HG03064 (cell line): Measurements from ENCODE around the gene ARRB2.
"Not testable (repeated sequence)": the region's sequence is repeated elsewhere in the genome, so short reads cannot be mapped to it uniquely, and the experiment has no call there.

Source experiments
- ATAC-seq: cut with Tn5 transposase; IDR thresholded peaks from one replicate; pipeline ENCODE4 v1.9.1; 2021; ENCODE audit warnings: low read depth; ENCODE audit not compliant: unreplicated experiment

The ARRB2 gene

DNA sequence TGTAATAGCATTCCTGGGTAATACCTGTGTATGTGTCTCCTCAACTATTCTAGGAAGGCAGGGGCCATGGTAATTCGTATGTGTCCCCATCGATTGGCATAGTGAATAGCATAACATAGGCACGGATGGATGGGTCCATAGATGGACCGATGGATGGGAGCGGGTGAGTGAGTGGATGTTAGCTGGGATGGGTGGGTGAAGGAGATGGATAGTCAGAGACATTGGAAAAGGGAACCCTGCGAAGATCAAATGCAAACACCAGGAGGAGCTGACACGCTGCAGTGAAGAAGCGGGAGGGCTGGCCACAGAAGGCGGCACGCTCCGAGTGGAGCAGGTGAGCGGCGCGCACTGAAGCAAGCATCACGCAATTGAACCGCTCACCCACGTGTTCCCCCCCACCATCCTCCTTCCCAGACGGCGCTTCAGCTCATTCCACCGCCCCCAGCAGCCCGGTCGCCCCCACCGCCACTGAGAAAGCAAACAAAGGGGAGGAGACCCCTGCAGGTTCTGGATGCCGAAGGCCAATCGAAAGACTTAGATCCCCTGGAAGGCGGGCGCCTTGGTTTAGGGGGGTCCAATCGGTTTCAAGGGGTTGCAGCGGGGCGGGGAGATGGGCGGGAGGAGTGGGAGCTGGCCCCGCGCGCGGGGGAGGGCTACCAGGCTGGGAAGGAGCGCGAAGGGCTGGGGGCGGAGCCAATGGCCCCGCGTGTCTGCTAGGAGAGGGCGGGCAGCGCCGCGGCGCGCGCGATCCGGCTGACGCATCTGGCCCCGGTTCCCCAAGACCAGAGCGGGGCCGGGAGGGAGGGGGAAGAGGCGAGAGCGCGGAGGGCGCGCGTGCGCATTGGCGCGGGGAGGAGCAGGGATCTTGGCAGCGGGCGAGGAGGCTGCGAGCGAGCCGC lies at the start of gene ARRB2:
Gene ARRB2 (plus strand): TSS at position 839 of the 899 bp plus-strand sequence. CDS start 90 bp downstream, outside the sequence.
- peak; percentile 65 for ATAC-seq

DNA sequence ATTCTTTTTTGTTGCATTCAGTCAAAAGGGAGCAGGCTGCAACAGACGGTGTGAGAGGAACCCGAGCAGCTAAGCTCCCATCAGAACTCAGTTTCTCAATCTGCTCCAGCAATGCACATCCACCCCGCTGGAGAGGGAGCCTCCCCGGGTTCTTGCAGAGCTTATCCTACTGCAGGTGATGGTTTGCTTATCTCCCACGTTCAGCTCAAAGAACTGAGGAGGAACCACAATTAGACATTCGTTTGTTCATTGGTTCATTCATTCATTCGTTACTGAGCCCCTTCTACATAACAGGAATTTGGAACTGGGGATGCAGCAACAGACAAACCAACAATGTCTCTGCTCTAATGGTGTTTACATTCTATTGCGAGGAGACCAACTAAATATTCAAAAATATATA lies 46.7 kb upstream of the ARRB2 start:
- no peak for ATAC-seq

DNA sequence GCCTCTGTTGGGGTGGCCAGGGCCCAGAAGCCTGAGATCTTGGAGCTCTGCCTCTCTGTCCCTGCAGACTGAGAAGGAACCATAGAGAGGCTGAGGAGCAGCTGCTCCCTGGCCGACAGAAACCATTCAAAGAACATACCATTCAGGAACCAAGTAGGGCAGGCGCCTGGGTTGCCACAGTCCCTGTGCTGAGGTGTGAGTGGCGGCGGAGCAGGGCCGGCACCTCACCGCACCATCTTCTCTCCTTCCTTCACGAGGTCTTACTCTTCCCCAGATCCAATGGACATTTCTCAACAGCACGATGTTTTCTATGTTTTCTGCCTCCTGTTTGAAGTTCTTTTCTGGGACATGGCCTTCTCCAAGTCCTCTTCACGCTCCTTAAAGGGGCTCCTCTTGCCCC lies 46.2 kb upstream of the ARRB2 start:
- ATAC-seq, result no peak

DNA sequence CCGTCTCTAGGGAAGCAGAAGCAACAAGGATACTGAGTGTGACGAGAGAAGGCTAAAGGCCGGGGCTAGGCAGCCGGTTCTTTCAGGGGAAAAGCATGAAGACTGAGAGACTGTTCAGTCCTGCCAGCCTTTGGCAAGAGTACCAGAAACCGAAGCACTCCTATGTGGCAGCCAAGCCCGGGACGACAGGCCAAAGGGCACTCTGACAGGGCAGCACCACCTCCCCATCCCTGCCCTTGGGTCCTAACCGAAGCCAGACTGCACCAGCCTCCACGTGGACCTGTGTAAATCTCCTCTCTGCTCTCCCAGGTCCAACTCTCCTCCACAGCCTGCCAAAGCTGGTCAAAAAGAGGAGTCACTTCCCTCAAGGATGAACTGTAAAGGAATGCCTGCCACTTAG lies 45.4 kb upstream of the ARRB2 start:
- no peak for ATAC-seq

DNA sequence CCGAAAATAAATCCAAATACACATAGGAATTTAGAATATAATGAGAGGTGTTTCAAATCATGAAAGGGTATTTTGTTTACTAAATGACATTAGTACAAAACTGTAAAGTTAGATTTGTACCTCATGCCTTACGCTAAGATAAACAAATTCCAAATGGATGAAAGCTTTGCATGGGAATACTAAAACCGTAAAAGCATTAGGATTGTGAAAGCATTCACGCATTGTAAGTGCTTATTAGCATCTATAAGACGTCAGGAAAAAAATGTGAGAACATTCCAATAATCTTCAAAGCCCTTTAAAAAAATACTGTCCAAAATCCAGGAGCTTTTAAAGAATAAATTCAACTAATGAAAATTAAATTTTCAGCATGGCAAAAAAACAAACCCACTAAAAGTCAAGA lies 44.1 kb upstream of the ARRB2 start:
- ATAC-seq, result no peak

DNA sequence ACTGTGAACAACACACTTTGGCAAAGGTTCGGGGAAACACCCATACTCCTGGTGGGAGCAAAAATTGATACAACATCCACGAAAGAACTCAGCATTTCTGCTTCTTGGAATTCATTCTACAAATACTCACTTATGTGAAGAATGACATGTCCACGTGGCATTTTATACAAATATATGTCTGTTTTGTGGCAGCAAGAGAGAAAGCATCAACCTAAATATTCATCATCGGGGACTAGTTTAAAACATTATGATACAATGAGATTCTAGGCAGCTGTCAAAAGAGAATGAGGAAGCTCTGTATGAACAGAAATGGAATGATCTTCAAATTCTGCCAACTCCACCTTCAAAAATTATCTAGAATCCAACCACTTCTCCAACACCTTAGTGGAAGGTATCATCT lies 43.3 kb upstream of the ARRB2 start:
- no peak for ATAC-seq

DNA sequence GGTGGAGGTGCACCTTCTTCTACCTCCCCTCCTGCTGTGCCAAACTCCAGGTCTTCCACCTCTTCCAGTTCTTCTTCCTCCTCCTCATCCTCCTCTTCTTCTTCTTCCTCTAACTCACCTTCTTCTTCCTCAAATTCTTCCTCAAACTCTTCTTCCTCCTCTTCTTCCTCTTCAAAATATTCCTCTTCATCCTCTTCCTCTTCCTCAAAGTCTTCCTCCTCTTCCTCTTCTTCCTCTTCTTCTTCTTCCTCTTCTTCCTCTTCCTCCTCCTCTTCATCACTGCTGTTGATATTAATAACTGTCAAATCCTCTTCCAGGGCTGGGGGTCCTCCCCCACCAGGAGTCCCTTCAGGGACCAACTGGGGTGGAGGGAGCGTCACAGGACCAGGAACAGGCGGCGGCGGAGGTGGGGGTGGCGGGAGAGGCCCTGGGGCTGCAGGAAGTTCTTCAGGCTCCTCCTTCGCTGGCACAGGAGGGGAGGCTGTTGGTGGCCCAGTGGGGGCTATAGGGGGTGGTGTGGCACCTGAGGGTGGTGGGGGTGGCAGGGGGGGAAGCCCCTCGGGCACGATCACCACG lies 38.3 kb upstream of the ARRB2 start:
- ATAC-seq, result no peak

DNA sequence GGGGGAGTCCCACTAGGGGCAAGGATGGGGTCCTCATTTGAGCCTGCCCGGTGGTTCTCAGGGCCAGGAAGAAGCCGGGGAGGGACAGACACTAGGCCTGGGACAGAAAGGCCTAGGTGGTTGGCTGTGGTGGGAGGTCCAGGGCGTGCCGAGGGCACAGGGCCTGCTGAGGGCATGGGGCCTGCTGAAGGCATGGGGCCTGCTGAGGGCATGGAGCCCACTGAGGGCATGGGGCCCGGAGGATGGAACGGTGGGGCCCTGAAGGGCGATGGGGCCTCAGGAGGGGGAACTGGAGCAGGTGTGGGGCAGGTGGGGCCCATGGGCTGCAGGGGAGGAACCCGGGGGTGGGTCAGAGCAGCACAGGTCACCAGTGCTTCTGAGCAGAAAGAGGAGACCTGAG lies 37.7 kb upstream of the ARRB2 start:
- no peak for ATAC-seq

DNA sequence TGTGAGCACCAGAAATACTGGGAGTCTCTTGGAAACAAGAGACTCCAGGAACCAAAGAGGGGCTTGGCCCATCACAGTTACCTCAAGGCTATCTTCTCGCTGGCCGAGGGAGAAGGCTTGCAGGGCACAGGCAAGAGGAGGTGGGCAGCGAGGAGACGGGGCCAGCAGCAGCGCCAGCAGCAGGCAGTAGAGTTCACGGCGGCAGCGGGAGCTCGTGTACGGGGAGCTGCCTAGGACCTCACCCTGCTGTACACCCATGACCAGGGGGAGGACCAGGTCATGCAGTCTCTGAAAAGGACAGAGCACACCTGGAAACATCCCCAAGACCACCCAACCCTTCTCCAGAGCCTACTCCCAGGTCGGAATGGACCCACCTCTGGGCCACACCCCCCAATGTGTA lies 37.3 kb upstream of the ARRB2 start:
- ATAC-seq, result no peak

DNA sequence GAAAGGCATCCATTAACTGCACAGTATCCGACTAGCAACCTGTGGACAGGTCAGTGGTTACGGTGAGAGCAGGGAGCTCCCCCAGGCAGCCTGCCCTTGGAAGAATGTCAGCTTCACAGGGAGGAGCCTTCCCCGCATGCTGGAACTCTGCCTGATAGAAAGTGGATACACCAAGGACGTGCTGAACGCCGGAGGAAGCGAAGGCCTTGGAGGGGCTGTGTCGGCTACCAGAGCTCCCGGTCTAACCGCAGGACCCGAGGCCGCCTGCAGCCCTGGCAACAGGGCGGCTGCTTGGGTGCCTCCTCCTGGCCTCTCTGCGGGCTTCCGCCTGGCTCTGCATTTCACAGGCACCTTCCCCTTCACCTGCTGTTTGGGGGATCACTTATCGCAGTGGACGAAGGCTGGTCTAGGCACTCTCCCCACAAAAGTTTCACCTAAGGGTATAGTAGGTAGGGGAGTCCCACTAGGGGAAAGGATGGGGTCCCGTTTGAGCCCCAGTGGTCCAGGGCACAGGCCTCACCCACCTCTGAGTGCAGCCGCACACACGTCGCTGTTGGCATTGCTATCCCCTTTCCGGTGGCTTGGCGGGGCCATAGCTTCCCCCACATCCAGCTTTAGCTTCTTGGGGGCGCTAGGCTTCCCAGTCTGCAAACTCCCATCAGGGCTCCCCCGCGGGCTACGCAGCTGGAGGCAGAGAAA lies 36.3 kb upstream of the ARRB2 start:
- no peak for ATAC-seq

DNA sequence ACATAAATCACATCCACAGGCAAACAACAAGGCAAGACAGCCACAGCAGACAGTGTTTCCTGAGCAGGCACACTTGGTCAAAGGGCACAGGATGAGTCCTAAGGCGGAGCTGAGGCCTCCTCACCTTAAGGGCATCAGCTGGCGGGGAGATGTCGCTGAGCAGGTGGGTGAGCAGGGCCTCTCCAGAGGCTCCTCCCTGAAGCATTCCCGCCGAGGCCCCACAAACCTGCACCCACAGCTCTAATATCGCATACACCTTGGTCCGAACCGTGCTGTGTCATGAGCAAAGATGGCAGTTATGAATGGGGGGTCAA lies 35.8 kb upstream of the ARRB2 start:
- ATAC-seq, result no peak

DNA sequence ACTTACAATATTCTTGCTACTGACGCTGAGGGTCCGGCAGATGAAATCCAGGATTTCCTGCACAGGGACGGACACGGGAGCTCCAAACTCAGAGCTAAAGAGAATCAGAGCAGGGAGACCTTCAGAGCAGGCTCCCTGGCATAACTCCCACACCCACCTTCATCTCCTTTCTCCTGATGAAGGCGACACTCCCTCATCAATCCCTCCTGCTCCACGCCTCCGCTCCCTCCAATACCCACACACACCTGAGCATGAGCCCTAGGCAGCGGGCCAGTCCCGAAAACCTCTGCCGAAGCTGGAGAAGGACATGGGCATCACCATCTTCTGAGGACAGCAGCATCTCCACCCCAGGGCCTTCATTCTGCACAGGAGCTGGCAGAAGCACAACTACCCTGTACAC lies 34.6 kb upstream of the ARRB2 start:
- no peak for ATAC-seq

DNA sequence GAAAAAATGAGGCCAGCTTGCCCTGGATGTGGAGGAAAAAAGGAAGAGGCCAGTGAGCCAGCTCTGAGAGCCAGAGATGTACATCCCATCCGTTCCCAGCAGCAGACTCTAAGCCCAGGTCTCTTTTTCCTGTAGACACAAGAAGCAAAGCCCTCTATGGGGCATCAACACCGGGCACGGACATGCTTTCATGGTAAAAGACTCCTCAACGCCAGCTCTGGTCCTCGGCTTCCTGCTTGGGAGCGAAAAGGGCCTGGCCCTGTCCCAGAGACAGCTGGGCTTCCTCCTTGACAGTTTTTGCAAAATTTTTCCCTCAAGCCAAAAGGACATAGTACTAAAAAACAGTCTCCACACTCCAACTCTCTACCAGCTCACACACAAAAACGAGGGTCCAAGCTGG lies 33.6 kb upstream of the ARRB2 start:
- no peak for ATAC-seq

DNA sequence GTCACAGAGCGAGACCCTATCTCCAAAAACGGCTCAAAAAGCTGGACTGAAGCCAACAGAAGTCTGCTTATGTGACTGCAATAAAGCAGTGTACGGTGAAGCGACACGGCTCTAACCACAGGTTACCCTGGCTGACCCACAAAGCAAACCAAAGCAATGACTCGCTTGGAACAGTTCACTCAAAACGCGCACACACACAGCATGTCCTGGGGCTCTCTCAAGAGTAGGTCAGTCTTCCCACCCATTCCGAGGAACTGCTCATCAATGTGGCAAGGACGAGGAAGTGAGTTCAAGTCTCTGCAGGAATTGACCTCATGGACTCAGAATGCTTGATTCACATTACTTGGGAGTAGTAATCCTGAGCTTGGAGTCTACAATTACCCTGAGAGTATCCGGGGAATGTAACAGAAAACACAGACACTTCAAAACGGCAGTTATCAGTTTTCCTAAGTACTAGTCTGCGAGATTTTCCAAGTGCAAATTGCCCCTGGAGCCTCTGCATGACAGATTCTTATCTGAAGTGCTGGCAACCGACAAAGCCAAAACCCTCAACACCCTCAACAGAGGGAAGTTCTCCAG lies 31.9 kb upstream of the ARRB2 start:
- ATAC-seq, result no peak

DNA sequence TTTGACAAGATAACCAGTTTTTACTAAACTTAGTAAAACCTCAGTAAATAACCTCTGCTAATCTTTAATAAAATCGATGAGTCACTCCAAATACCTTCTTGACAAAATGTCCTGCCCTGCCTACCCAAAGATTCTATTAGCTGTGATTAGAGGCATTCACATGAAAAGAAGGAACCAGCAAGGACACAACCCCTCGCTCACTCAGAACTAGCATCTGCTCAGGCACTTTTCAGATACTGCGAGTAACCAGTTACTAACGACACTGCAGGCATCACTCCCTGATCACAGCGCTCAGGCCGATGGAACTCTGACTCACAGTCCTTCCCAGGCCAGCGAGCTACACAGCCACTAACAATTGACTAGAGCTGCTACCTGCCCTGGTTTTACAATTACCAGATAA lies 30.8 kb upstream of the ARRB2 start:
- ATAC-seq, result no peak

DNA sequence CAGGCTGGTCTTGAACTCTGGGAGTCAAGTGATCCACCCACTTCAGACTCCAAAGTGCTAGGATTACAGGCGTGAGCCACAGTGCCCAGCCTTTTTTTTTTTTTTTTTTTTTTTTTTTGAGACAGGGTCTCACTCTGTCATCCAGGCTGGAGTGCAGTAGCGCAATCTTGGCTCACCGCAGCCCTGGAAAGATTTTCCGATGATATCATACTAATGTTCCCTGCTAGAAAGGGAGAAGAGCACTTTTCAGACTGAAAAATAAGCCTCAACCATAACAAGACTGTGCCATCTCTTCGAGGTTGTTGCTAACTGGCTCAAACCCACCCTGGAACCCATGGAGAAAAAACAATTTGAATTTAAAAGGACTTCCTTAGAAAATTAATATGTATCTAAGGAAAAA lies 26.7 kb upstream of the ARRB2 start:
- ATAC-seq, result not testable (repeated sequence)

DNA sequence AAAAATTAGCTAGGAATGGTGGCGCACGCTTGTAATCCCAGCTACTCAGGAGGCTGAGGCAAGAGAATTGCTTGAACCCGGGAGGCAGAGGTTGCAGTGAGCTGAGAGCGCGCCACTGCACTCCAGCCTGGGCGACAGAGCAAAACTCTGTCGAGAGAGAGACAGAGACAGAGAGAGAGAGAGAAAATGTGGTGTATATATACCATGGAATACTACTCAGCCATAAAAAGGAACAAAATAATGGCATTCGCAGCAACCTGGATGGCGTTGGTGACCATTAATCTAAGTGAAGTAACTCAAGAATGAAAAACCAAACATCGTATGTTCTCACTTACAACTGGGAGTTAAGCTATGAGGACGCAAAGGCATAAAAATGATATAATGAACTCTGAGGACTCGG lies 20.6 kb upstream of the ARRB2 start:
- ATAC-seq, result not testable (repeated sequence)

DNA sequence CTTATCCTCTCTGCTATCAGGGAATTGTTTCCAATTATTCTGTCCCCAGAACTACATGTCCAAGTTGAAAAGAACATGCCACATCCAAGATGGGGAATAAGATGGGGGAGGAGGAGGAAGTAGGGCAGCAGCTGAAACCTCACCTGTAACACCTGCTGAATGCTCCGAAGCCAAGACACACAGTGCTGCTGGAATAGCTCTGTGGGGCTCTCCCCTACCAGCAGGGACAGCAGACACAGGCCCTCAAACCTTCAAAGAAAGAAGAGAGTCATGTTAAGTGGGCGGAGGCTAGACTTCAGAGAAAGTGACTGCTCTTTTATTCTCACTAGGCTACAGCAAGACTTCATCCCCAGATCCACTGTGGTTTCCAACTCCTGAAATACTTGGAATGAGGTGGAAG lies 19.7 kb upstream of the ARRB2 start:
- no peak for ATAC-seq

DNA sequence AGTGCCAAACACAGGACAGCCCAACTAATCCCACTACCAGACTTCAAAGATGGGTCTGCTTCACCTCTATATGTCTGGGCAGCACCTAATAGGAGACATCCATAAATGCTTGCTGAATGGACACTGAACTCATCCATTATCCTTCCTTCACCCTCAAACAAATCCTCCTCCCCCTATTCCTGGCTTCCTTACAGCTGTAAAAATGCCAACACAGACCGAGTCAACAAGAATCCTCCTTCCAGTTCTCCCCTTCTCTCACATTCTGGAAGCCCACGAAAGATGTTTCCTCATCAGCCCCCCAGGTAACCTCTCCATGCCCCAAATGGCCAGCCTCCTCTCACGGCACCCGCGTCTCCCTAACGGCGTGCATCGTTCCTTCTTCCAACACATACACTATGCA lies 18.7 kb upstream of the ARRB2 start:
- no peak for ATAC-seq

DNA sequence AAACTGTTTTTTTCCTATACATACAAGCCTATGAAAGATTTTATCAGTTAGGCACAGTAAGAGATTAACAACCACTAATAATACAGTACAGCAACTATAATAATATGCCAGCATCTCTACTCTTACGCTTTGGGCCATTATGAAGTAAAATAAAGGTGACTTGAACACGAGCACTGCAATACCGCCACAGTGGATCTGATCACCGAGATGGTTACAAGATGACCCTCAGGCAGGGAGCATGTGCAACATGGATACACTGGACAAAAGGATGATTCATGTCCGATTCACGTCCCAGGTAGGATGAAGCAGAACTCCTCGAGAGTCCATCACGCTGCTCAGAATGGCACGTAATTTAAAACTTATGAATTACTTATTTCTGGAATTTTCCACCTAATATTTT lies 17.0 kb upstream of the ARRB2 start:
- ATAC-seq, result no peak

DNA sequence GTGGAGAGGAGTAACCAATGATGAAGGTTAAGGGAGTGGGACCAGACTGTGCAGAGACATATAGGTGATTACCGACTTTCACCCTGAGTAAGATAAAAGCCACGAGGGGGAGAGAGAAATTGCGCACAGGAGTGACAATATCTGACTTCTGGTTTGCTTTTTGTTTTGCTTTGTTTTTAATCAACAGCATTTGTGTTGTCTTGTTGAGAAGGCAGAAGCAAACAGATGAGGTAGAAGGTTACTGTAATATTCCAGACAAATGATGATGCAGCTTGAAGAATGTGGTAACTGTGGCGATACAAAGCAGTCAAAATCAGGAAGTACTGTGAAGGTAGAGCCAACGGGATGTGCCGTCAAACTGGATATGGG lies 14.0 kb upstream of the ARRB2 start:
- ATAC-seq, result no peak
